ENCODE data around the gene SETD2. TPM values are rescaled to one million over a fixed set of nuclear protein-coding genes. Genes with fewer than 3 reads are reported as not detected.

SETD2 gene
- total and polyA plus RNA-seq, 2 donors (not counting 1 experiment from before 2014, with no cell fraction given): 22.5 to 35.3 TPM

DNA sequence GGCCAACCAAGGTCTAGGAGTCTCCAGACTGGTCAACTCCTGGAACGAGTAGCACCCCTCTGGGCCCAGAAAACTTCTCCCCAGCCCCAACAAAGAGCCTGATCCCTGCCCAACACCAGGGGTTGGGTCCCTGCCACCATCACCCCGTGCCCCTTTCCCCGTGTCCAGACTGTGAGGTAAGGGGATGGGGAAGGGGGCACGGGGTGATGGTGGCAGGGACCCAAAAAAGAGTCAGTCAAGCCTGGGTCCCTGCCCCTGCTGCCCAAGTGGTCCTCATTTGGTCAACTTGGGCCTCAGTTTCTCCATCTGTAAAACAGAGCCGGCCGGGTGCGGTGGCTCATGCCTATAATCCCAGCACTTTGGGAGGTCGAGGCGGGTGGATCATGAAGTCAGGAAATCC lies 185.5 kb downstream of the SETD2 start:
- H3K9me3 ChIP-seq (ENCODE audit: control insufficient read depth, insufficient read depth, low read depth, low read length): no peaks in the 10 kb centered on the region
- DNase-seq (ENCODE audit: low read depth in 2 of 2): no peak
- no peaks in the 10 kb centered on the region for H3K36me3 ChIP-seq (ENCODE audit: control insufficient read depth, insufficient read depth, low read length)
- H3K4me2 ChIP-seq (ENCODE audit: extremely low read depth, insufficient read depth, low read length): no peak overlapping the region
- no peak overlapping the region for H3K9ac ChIP-seq (ENCODE audit: insufficient read depth, low read length)
- H3K4me1 ChIP-seq (ENCODE audit: control insufficient read depth, extremely low read depth, insufficient read depth, low read length): peaks cover 7% of the 10 kb centered on the region
- H3K27me3 ChIP-seq (ENCODE audit: control insufficient read depth, insufficient read depth, low read length): no peaks in the 10 kb centered on the region
- TF ChIP-seq, protein P1, sequence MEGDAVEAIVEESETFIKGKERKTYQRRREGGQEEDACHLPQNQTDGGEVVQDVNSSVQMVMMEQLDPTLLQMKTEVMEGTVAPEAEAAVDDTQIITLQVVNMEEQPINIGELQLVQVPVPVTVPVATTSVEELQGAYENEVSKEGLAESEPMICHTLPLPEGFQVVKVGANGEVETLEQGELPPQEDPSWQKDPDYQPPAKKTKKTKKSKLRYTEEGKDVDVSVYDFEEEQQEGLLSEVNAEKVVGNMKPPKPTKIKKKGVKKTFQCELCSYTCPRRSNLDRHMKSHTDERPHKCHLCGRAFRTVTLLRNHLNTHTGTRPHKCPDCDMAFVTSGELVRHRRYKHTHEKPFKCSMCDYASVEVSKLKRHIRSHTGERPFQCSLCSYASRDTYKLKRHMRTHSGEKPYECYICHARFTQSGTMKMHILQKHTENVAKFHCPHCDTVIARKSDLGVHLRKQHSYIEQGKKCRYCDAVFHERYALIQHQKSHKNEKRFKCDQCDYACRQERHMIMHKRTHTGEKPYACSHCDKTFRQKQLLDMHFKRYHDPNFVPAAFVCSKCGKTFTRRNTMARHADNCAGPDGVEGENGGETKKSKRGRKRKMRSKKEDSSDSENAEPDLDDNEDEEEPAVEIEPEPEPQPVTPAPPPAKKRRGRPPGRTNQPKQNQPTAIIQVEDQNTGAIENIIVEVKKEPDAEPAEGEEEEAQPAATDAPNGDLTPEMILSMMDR (conservative IDR thresholded peaks at IDR 0.05 in 1 of 2, IDR thresholded peaks at IDR 0.05 in 1 of 2; ENCODE audit: low read depth in 1 of 2, low read length in 2 of 2): no peak
- no peak for TF ChIP-seq EZH2 (IDR thresholded peaks at IDR 0.05; ENCODE audit: low read length, missing control alignments)
- H4K20me1 ChIP-seq (ENCODE audit: control insufficient read depth, extremely low read depth, insufficient read depth, low read length): no peaks in the 10 kb centered on the region
- no peak overlapping the region for H3K27ac ChIP-seq (ENCODE audit: insufficient read depth, low read length)
- H3K79me2 ChIP-seq (ENCODE audit: control insufficient read depth, insufficient read depth, low read length): peaks cover 27% of the 10 kb centered on the region
- H2AFZ ChIP-seq (ENCODE audit: low read length): no peak overlapping the region
- H3K4me3 ChIP-seq (replicated peaks in 1 of 4; ENCODE audit: control extremely low read depth in 1 of 4, insufficient read depth in 1 of 4, low read depth in 3 of 4, low read length in 4 of 4): no peak overlapping the region

DNA sequence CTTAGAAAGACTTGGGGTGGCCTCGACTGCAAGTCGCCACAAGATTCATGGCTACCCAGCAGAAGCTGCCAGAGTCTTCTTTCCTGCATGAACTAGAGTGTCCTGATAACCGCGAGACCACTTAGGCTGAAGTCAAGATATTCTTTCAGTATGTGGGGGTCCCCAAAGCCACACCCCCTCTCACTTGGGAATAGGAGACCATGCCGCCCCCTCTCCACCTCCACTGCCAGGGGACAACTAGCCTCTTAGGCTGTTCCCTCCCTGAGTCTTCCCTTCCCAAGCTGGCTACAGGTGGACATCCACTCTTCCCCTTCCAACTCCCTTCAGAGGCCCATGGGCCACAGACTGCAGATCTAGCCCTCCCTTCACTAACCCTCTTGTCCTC lies 186.1 kb downstream of the SETD2 start:
- Histone ChIP-seq H3K4me3 (replicated peaks in 1 of 4; ENCODE audit: control extremely low read depth in 1 of 4, insufficient read depth in 1 of 4, low read depth in 3 of 4, low read length in 4 of 4) (no peak overlapping the region), H4K20me1 (ENCODE audit: control insufficient read depth, extremely low read depth, insufficient read depth, low read length) (no peaks in the 10 kb centered on the region), H3K9me3 (ENCODE audit: control insufficient read depth, insufficient read depth, low read depth, low read length) (no peaks in the 10 kb centered on the region), H3K4me2 (ENCODE audit: extremely low read depth, insufficient read depth, low read length) (no peak overlapping the region), H3K79me2 (ENCODE audit: control insufficient read depth, insufficient read depth, low read length) (peaks cover 32% of the 10 kb centered on the region), H3K27me3 (ENCODE audit: control insufficient read depth, insufficient read depth, low read length) (no peaks in the 10 kb centered on the region), H3K9ac (ENCODE audit: insufficient read depth, low read length) (no peak overlapping the region), H2AFZ (ENCODE audit: low read length) (no peak overlapping the region), H3K27ac (ENCODE audit: insufficient read depth, low read length) (peak overlapping the region; percentile 65), H3K4me1 (ENCODE audit: control insufficient read depth, extremely low read depth, insufficient read depth, low read length) (peaks cover 7% of the 10 kb centered on the region), H3K36me3 (ENCODE audit: control insufficient read depth, insufficient read depth, low read length) (no peaks in the 10 kb centered on the region)
- no peak for DNase-seq (ENCODE audit: low read depth in 2 of 2)
- no peak for TF ChIP-seq EZH2 (IDR thresholded peaks at IDR 0.05; ENCODE audit: low read length, missing control alignments)
- TF ChIP-seq, protein P1 (conservative IDR thresholded peaks at IDR 0.05 in 1 of 2, IDR thresholded peaks at IDR 0.05 in 1 of 2; ENCODE audit: low read depth in 1 of 2, low read length in 2 of 2): no peak

DNA sequence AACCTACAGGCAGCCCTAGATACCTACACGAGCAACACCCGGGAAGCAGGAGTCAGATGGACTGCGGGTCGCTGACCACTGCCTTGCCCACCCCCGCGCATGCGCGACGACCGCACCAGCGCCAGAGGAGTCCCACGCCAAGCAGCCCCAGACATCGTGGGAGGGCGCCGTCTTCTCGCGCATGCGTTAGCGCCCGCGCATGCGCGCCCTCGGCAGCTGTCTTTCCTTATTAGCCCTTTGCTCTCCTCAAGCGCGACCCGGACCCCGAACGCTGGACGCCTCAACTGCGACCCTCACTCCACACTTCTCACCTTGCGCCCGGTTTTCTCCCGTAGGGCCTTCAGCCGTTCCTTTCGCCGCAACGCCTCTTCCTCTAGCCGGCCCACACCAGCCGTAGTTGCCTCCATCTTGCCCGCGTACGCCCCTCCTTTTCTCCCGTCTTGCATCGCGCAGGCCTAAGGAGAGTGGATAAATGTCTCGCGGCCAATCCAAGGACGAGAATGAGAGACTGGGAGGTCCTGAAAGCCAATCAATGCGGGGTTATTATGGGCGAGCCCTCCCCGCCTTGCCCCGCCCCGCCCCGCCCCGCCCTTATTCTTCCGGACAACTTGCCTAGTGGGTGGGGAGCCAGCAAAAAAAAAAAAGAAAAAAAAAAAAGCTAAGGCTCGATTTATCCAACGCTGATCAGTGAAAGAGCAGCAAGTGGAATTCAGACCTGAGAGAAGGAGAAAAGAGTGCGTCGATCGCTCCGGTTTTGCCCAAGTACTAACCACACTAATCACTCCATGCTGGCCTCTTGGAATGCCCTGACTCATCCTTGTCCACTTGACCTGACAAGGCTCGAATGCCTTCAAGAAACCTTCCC lies 187.4 kb downstream of the SETD2 start, which contains the start of gene CCDC12:
TSS of gene CCDC12 (minus strand) at position 420 of the 865 bp plus-strand sequence. CDS start at position 407, 13 bp downstream.
- TF ChIP-seq, protein P1 (conservative IDR thresholded peaks at IDR 0.05 in 1 of 2, IDR thresholded peaks at IDR 0.05 in 1 of 2; ENCODE audit: low read depth in 1 of 2, low read length in 2 of 2): no peak
- TF ChIP-seq EZH2 (IDR thresholded peaks at IDR 0.05; ENCODE audit: low read length, missing control alignments): no peak
- Histone ChIP-seq H3K27me3 (ENCODE audit: control insufficient read depth, insufficient read depth, low read length) (no peaks in the 10 kb centered on the region), H3K79me2 (ENCODE audit: control insufficient read depth, insufficient read depth, low read length) (peaks cover 44% of the 10 kb centered on the region)

More for the DNA sequence above, 187.4 kb downstream of the SETD2 start, which contains the start of gene CCDC12:
- H2AFZ ChIP-seq (ENCODE audit: low read length): peak within 1 kb of the TSS; percentile 99
- H4K20me1 ChIP-seq (ENCODE audit: control insufficient read depth, extremely low read depth, insufficient read depth, low read length): no peaks in the 10 kb centered on the region
- peak; percentile 99 for DNase-seq (ENCODE audit: low read depth in 2 of 2)
- peak within 1 kb of the TSS; percentile 40 for H3K4me2 ChIP-seq (ENCODE audit: extremely low read depth, insufficient read depth, low read length)
- peaks cover 7% of the 10 kb centered on the region for H3K4me1 ChIP-seq (ENCODE audit: control insufficient read depth, extremely low read depth, insufficient read depth, low read length)
- H3K9ac ChIP-seq (ENCODE audit: insufficient read depth, low read length): peak within 1 kb of the TSS; percentile 99
- peak within 1 kb of the TSS; percentile 93 to 98 (median 96) for H3K4me3 ChIP-seq (replicated peaks in 1 of 4; ENCODE audit: control extremely low read depth in 1 of 4, insufficient read depth in 1 of 4, low read depth in 3 of 4, low read length in 4 of 4)
- no peaks in the 10 kb centered on the region for H3K9me3 ChIP-seq (ENCODE audit: control insufficient read depth, insufficient read depth, low read depth, low read length)
- peak within 1 kb of the TSS; percentile 99 for H3K27ac ChIP-seq (ENCODE audit: insufficient read depth, low read length)
- no peaks in the 10 kb centered on the region for H3K36me3 ChIP-seq (ENCODE audit: control insufficient read depth, insufficient read depth, low read length)

Data from fibroblast of lung (primary cell).